OCI-LY1 (cell line): Measurements from ENCODE around the gene DUSP16.

ENCODE experiments used
- H2AFZ ChIP-seq: fragments of 200-600 bp; sonication (generic), shearing (Covaris generic); 2 replicates; pipeline ENCODE4 v1.6.0; 2014; ENCODE audit warnings: antibody characterized with exemption, mild to moderate bottlenecking, low read length
- H3F3A ChIP-seq: fragments of 200-600 bp; sonication (generic), shearing (Covaris generic); 2 replicates; pipeline ENCODE4 v1.6.0; 2014; ENCODE audit warnings: mild to moderate bottlenecking, antibody characterized with exemption, low read length, moderate library complexity; ENCODE audit not compliant: insufficient read depth
- H3K27ac ChIP-seq: fragments of 200-600 bp; sonication (generic); 2 replicates; pipeline ENCODE4 v1.5.1; 2014; ENCODE audit warnings: low read length, mixed run types, mild to moderate bottlenecking, low read depth; ENCODE audit not compliant: poor library complexity, severe bottlenecking
- H3K27me3 ChIP-seq: fragments of 200-600 bp; sonication (generic); 2 replicates; pipeline ENCODE4 v1.6.0; 2014; ENCODE audit warnings: antibody characterized with exemption, mild to moderate bottlenecking, low read length, moderate library complexity; ENCODE audit not compliant: insufficient read depth
- H3K36me3 ChIP-seq: fragments of 200-600 bp; sonication (generic); 2 replicates; pipeline ENCODE4 v1.6.1; 2014; ENCODE audit warnings: mild to moderate bottlenecking, antibody characterized with exemption, low read length, moderate library complexity, mixed read lengths; ENCODE audit not compliant: insufficient read depth
- H3K4me1 ChIP-seq: fragments of 200-600 bp; sonication (generic); 2 replicates; pipeline ENCODE4 v1.5.1; 2014; ENCODE audit warnings: mild to moderate bottlenecking, low read length, moderate library complexity; ENCODE audit not compliant: insufficient read depth, severe bottlenecking
- H3K4me2 ChIP-seq: fragments of 200-600 bp; sonication (generic), shearing (Covaris generic); 2 replicates; pipeline ENCODE4 v1.6.1; 2014; ENCODE audit warnings: low read length
- H3K4me3 ChIP-seq: fragments of 200-600 bp; sonication (generic); 2 replicates; pipeline ENCODE4 v1.5.1; 2014; ENCODE audit warnings: low read length, low read depth, mild to moderate bottlenecking, mixed read lengths; ENCODE audit not compliant: poor library complexity, severe bottlenecking
- H3K79me2 ChIP-seq: fragments of 200-600 bp; shearing (Covaris generic); 2 replicates; pipeline ENCODE4 v1.6.1; 2016; ENCODE audit warnings: mixed run types, low read length, mixed read lengths; ENCODE audit not compliant: insufficient read depth
- H3K9ac ChIP-seq: fragments of 200-600 bp; sonication (generic), shearing (Covaris generic); 2 replicates; pipeline ENCODE4 v1.6.1; 2014; ENCODE audit warnings: mild to moderate bottlenecking, low read length, mixed read lengths
- H3K9me2 ChIP-seq: fragments of 200-600 bp; sonication (generic), shearing (Covaris generic); 2 replicates; pipeline ENCODE4 v1.6.1; 2014; ENCODE audit warnings: low read depth, mild to moderate bottlenecking, low read length, mixed read lengths
- H3K9me3 ChIP-seq: fragments of 200-600 bp; shearing (Covaris generic); 2 replicates; pipeline ENCODE4 v1.6.1; 2014; ENCODE audit warnings: low read length, mixed read lengths
- H4K20me1 ChIP-seq: fragments of 200-600 bp; sonication (generic), shearing (Covaris generic); 2 replicates; pipeline ENCODE4 v1.6.0; 2016; ENCODE audit warnings: mild to moderate bottlenecking, low read length; ENCODE audit not compliant: insufficient read depth
- EZH2 ChIP-seq: fragments of 200-600 bp; sonication (generic), shearing (Covaris generic); IDR thresholded peaks from 2 replicates; pipeline ENCODE4 v1.8.0; 2017; ENCODE audit warnings: borderline replicate concordance, mixed run types, mild to moderate bottlenecking, antibody characterized with exemption, low read length, moderate library complexity, mixed read lengths
- TF ChIP-seq, protein P1 (sequence below): fragments of 200-600 bp; sonication (generic), shearing (Covaris generic); IDR thresholded peaks from 2 replicates; pipeline ENCODE4 v1.5.1; 2017; ENCODE audit warnings: mild to moderate bottlenecking, antibody characterized with exemption, low read length, moderate library complexity, mixed read lengths

DUSP16 gene

DNA sequence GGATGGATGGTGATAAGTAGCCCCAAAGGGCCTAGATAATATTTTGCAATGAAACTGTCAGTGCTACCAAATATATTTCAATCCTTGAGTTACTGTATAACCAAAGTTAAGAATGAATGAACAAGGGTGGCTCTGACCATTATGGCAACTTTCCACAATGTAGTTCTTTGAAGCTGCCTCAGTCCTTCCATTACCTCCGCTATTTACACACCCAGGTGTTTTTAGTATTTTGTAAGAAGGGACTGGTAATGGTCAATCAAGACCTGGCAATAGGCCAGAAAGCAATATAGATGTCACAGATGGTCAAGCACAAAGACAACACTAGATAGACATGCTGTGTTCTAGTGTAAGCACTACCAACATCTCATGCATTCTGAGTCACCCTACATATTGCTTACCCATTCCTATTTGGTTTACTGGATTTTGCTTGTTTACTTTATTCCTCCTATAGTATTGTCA is 16.3 kb downstream of the DUSP16 start:
- Histone ChIP-seq H4K20me1 (no peaks in the 10 kb centered on the region), H3K9ac (no peak overlapping the region), H3K27ac (peak overlapping the region; percentile 66), H3K4me2 (no peak overlapping the region), H3K27me3 (no peaks in the 10 kb centered on the region), H3K9me2 (no peaks in the 10 kb centered on the region), H3K79me2 (no peaks in the 10 kb centered on the region), H3K9me3 (no peaks in the 10 kb centered on the region), H3F3A (no peaks in the 10 kb centered on the region), H3K4me3 (no peak overlapping the region), H3K4me1 (peaks cover 65% of the 10 kb centered on the region), H2AFZ (no peak overlapping the region), H3K36me3 (no peaks in the 10 kb centered on the region)
- TF ChIP-seq EZH2, result no peak
- TF ChIP-seq, protein P1, sequence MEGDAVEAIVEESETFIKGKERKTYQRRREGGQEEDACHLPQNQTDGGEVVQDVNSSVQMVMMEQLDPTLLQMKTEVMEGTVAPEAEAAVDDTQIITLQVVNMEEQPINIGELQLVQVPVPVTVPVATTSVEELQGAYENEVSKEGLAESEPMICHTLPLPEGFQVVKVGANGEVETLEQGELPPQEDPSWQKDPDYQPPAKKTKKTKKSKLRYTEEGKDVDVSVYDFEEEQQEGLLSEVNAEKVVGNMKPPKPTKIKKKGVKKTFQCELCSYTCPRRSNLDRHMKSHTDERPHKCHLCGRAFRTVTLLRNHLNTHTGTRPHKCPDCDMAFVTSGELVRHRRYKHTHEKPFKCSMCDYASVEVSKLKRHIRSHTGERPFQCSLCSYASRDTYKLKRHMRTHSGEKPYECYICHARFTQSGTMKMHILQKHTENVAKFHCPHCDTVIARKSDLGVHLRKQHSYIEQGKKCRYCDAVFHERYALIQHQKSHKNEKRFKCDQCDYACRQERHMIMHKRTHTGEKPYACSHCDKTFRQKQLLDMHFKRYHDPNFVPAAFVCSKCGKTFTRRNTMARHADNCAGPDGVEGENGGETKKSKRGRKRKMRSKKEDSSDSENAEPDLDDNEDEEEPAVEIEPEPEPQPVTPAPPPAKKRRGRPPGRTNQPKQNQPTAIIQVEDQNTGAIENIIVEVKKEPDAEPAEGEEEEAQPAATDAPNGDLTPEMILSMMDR, result no peak

DNA sequence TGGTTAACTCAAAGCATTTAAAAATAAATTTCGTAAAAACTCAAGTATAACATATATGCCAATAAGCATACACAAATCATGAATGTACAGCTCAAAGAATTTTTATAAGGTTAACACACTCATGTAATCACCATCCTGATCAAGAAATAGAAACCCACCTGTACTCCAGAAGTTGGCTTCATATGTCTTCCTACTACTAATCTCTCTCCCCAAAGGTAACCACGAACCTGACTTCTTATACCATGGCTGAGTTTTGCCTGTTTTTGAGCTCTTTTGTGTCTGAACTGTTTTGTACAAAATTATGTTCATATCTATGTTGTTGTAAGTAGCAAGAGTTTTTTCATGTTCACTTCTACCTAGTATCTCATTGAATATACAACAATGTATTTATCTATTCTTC is 18.7 kb downstream of the DUSP16 start:
- TF ChIP-seq, protein P1, result no peak
- TF ChIP-seq EZH2, result no peak
- Histone ChIP-seq H4K20me1 (no peaks in the 10 kb centered on the region), H3K4me3 (no peak overlapping the region), H3K36me3 (no peaks in the 10 kb centered on the region), H3K27ac (no peak overlapping the region), H3K9me3 (no peaks in the 10 kb centered on the region), H2AFZ (no peak overlapping the region), H3K27me3 (no peaks in the 10 kb centered on the region), H3K9ac (no peak overlapping the region), H3K4me1 (peaks cover 66% of the 10 kb centered on the region), H3K4me2 (no peak overlapping the region), H3K79me2 (no peaks in the 10 kb centered on the region), H3K9me2 (no peaks in the 10 kb centered on the region), H3F3A (no peaks in the 10 kb centered on the region)

DNA sequence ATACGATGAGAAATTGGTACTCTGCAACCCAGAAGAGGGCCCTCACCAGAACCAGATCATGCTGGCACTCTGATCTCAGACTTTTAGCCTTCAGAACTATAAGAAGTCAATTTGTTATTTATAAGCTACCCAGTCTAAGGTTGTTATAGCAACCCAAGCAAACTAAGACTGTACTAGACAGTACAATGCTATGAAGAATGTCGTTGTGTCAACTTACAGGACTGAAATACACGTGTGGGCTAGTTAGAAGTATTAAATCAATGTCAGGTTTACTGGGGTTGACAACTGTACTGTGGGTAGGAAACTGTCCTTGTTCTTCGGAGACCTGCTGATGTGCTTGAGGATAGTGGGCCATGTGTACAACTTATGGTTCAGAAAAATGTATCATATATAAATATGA is 19.7 kb downstream of the DUSP16 start:
- Histone ChIP-seq H3K9me3 (no peaks in the 10 kb centered on the region), H3K27me3 (no peaks in the 10 kb centered on the region), H3K4me2 (no peak overlapping the region), H3K79me2 (no peaks in the 10 kb centered on the region), H3K27ac (no peak overlapping the region), H2AFZ (no peak overlapping the region), H3K4me1 (peaks cover 67% of the 10 kb centered on the region), H3K36me3 (no peaks in the 10 kb centered on the region), H4K20me1 (no peaks in the 10 kb centered on the region), H3K4me3 (no peak overlapping the region), H3K9me2 (no peaks in the 10 kb centered on the region), H3K9ac (no peak overlapping the region), H3F3A (no peaks in the 10 kb centered on the region)
- no peak for TF ChIP-seq EZH2
- TF ChIP-seq, protein P1, result no peak
